ENCODE results near the gene TMEM259. TPM values are rescaled to one million over a fixed set of nuclear protein-coding genes. Genes with fewer than 3 reads are reported as not detected.

TMEM259 gene
- total and polyA plus RNA-seq, 8 donors, result 59.7 to 536 (median 238) TPM

DNA sequence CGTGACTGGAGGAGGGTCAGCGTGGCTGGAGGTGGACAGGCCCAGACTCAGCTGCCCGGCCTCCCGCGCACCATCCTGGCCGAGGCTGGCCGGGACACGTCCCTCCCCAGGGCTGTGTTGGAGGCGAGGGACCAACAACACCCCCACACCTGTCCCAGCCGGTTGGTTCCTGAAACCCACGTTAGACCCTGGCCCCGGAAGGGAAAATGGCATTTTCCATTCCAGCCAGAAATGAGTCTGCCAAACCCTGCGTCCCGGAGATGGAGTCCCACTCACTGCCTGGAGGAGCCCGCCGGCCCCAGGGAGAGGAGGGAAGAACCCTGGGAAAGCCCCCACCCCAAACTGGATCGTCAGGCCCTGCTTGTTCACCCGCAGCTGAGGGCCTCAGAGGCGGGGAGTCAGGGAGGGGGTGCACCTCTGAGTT, 41.6 kb downstream of the TMEM259 start:
- Histone ChIP-seq H3K4me1 (peaks cover 5 to 28% (median 25%) of the 10 kb centered on the region in 4 donors), H3K27ac (no peak overlapping the region), H3K36me3 (no peaks in the 10 kb centered on the region), H3K9me3 (no peaks in the 10 kb centered on the region), H3K27me3 (peaks cover 0 to 12% (median 0%) of the 10 kb centered on the region in 3 donors), H3K4me3 (no peak overlapping the region)
- peak in 1 of 2 donors; percentile 58 for DNase-seq
- WGBS, 5 donors, result 60 to 82% (median 75%) methylated on average over 18 to 19 of the region's 19 CpGs
- TF ChIP-seq POLR2AphosphoS5 (IDR thresholded peaks at IDR 0.05) (no peak), EP300 (IDR thresholded peaks at IDR 0.05) (no peak), POLR2A (IDR thresholded peaks at IDR 0.05) (no peak)
- TF ChIP-seq, protein P1, sequence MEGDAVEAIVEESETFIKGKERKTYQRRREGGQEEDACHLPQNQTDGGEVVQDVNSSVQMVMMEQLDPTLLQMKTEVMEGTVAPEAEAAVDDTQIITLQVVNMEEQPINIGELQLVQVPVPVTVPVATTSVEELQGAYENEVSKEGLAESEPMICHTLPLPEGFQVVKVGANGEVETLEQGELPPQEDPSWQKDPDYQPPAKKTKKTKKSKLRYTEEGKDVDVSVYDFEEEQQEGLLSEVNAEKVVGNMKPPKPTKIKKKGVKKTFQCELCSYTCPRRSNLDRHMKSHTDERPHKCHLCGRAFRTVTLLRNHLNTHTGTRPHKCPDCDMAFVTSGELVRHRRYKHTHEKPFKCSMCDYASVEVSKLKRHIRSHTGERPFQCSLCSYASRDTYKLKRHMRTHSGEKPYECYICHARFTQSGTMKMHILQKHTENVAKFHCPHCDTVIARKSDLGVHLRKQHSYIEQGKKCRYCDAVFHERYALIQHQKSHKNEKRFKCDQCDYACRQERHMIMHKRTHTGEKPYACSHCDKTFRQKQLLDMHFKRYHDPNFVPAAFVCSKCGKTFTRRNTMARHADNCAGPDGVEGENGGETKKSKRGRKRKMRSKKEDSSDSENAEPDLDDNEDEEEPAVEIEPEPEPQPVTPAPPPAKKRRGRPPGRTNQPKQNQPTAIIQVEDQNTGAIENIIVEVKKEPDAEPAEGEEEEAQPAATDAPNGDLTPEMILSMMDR (IDR thresholded peaks at IDR 0.05), result no peak
- intact Hi-C loops (cut with DNase I; ENCODE audit: low total_unique reads), result no loop called here

GRCh38 chr19:977058-977464, 43.9 kb downstream of the TMEM259 start:
- DNase-seq, result no peak
- intact Hi-C loops (cut with DNase I; ENCODE audit: low total_unique reads), result no loop called here

GRCh38 chr19:976476-976875, 44.4 kb downstream of the TMEM259 start:
- H3K4me3 ChIP-seq, result no peak overlapping the region
- 79 to 90% (median 83%) methylated on average over 7 to 10 of the region's 10 CpGs for WGBS, 5 donors
- no peak overlapping the region for H3K27ac ChIP-seq
- H3K36me3 ChIP-seq, result peaks cover 0 to 10% (median 9%) of the 10 kb centered on the region in 4 donors
- DNase-seq, result no peak
- peaks cover 0 to 9% (median 8%) of the 10 kb centered on the region in 4 donors for H3K4me1 ChIP-seq
- intact Hi-C loops (cut with DNase I; ENCODE audit: low total_unique reads), result no loop called here
- TF ChIP-seq POLR2AphosphoS5 (IDR thresholded peaks at IDR 0.05) (no peak), POLR2A (IDR thresholded peaks at IDR 0.05) (no peak), EP300 (IDR thresholded peaks at IDR 0.05) (no peak)
- TF ChIP-seq, protein P1 (IDR thresholded peaks at IDR 0.05), result no peak
- H3K9me3 ChIP-seq, result peaks cover 0 to 4% (median 2%) of the 10 kb centered on the region in 4 donors
- peaks cover 0 to 12% (median 0%) of the 10 kb centered on the region in 3 donors for H3K27me3 ChIP-seq

More at GRCh38 chr19:977058-977464, 43.9 kb downstream of the TMEM259 start:
- Histone ChIP-seq H3K27me3 (peaks cover 0 to 12% (median 0%) of the 10 kb centered on the region in 3 donors), H3K4me1 (peaks cover 0 to 9% (median 8%) of the 10 kb centered on the region in 4 donors), H3K27ac (no peak overlapping the region), H3K4me3 (no peak overlapping the region), H3K36me3 (peaks cover 0 to 4% (median 4%) of the 10 kb centered on the region in 4 donors), H3K9me3 (no peaks in the 10 kb centered on the region)
- WGBS, 5 donors, result 74 to 89% (median 83%) methylated on average over 12 to 24 of the region's 24 CpGs
- TF ChIP-seq, protein P1 (IDR thresholded peaks at IDR 0.05), result no peak
- no peak for TF ChIP-seq POLR2A (IDR thresholded peaks at IDR 0.05)

DNA sequence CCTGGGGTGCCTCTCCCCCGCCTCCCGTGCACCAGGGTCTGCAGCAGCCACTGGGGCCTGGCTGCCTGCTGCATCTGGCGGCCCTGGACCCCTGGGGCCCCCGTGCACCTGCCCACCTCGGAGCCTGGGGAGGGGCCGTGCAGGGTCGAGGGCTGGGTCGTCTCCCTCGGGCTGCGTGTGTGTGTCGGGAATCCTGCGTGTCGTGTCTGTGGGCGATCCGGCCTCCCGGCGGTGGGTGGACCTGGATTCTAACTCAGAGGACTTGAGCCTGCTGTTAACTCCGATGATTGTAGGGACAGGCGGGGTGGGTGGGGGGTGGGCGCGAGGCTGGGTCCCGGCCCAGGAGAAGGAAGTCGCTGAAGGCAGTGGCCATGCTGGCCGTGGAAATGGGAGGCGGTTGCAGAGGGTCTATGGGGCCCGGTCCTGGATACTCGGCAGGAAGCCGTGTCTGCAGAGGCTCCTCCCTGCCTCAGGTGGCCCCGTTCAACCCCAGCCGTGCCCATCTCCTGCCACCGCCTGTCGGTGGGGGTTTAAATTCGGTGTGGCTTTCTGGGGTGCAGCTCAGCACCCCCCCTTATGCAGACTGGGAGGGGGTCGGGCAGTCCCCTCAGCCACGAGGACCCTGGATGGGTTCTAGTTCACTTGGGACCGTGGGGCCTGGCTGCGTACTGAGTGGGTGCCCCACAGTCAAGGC, 46.2 kb downstream of the TMEM259 start:
- H3K9me3 ChIP-seq, result peaks cover 0 to 19% (median 11%) of the 10 kb centered on the region in 4 donors
- peaks cover 14 to 28% (median 27%) of the 10 kb centered on the region in 4 donors for H3K36me3 ChIP-seq
- intact Hi-C loops (cut with DNase I; ENCODE audit: low total_unique reads), result no loop called here

More for the DNA sequence above, 46.2 kb downstream of the TMEM259 start:
- Histone ChIP-seq H3K27ac (no peak overlapping the region), H3K27me3 (peaks cover 0 to 7% (median 0%) of the 10 kb centered on the region in 3 donors), H3K4me3 (no peak overlapping the region), H3K4me1 (no peaks in the 10 kb centered on the region)
- no peak for DNase-seq
- TF ChIP-seq, protein P1 (IDR thresholded peaks at IDR 0.05), result no peak
- TF ChIP-seq EP300 (IDR thresholded peaks at IDR 0.05) (no peak), POLR2A (IDR thresholded peaks at IDR 0.05) (no peak), POLR2AphosphoS5 (IDR thresholded peaks at IDR 0.05) (no peak)
- WGBS, 5 donors, result 73 to 85% (median 78%) methylated on average over 26 to 37 of the region's 37 CpGs
